Endothelial cell of umbilical vein (primary cell): ENCODE measurements around the gene GHRHR. TPM values are rescaled to one million over a fixed set of nuclear protein-coding genes. Genes with fewer than 3 reads are reported as not detected.

Source experiments
- BruUV-seq: library from RNA; stranded (reverse); fragments of 400-500 nt; replicated peaks from 2 replicates; lab custom pipeline; 2021; lab: Mats Ljungman, UMichigan
- CTCF ChIA-PET: fragments of 300-600, 350-600 bp; sonication (Branson Sonifier 250); formaldehyde crosslinking; loops from one replicate; lab custom pipeline; 2021; ENCODE audit warnings: antibody characterized with exemption, inconsistent platforms; lab: Charles Lee
- POLR2A ChIA-PET: fragments of 300-600, 350-600 bp; sonication (Branson Sonifier 250); formaldehyde crosslinking; loops from one replicate; lab custom pipeline; 2021; ENCODE audit warnings: antibody characterized with exemption, inconsistent platforms; lab: Charles Lee
- DNase-seq: peaks from one replicate; pipeline ENCODE4 v3.0.0-alpha.2; 2011; ENCODE audit warnings: low read depth, low spot score
- FAIRE-seq: peaks from 2 replicates; lab custom pipeline; 2011; peaks lifted over from hg19 to GRCh38; lab: Jason Lieb, UNC
- H2AFZ ChIP-seq: 2 replicates; pipeline ENCODE4 v1.6.0; 2012; ENCODE audit warnings: low read depth, low read length, control low read depth, inconsistent platforms
- H3K27ac ChIP-seq: 2 replicates; pipeline ENCODE4 v1.5.1; 2011; ENCODE audit warnings: low read depth, mild to moderate bottlenecking, control low read depth, low read length, moderate library complexity; ENCODE audit not compliant: insufficient read depth
- H3K27me3 ChIP-seq, 2 experiments: 2 replicates each; pipeline versions ENCODE4 v1.6.0 to v1.6.1; 2011; ENCODE audit warnings: low read length in 2 of 2, mixed read lengths in 1 of 2; ENCODE audit not compliant: control insufficient read depth in 2 of 2, insufficient read depth in 2 of 2
- H3K36me3 ChIP-seq, 2 experiments: 2 replicates in 1 of 2; 3 replicates in 1 of 2; pipeline ENCODE4 v1.5.1; 2011; ENCODE audit warnings: low read length in 2 of 2, mild to moderate bottlenecking in 1 of 2, moderate library complexity in 1 of 2; ENCODE audit not compliant: control insufficient read depth in 2 of 2, insufficient read depth in 2 of 2; ENCODE audit errors: extremely low read depth in 1 of 2
- H3K4me1 ChIP-seq: 3 replicates; pipeline ENCODE4 v1.5.1; 2011; ENCODE audit warnings: mild to moderate bottlenecking, low read length; ENCODE audit not compliant: control insufficient read depth, insufficient read depth; ENCODE audit errors: extremely low read depth
- H3K4me2 ChIP-seq: 2 replicates; pipeline ENCODE4 v1.6.1; 2011; ENCODE audit warnings: low read length, control low read depth, mixed read lengths; ENCODE audit not compliant: insufficient read depth
- H3K4me3 ChIP-seq, 3 experiments: fragments of 200-600 bp in 1 of 3; sonication (generic), shearing (Covaris generic) in 1 of 3; replicated peaks in 1 of 3; 2 replicates each; pipeline ENCODE4 v1.5.1; 2011 to 2016; ENCODE audit warnings: control low read depth in 3 of 3, low read length in 3 of 3, mild to moderate bottlenecking in 2 of 3, inconsistent platforms in 1 of 3, low read depth in 1 of 3, moderate library complexity in 1 of 3; ENCODE audit not compliant: insufficient read depth in 1 of 3
- H3K79me2 ChIP-seq: 2 replicates; pipeline ENCODE4 v1.6.0; 2012; ENCODE audit warnings: low read length, inconsistent platforms; ENCODE audit not compliant: control insufficient read depth, insufficient read depth
- H3K9ac ChIP-seq: replicated peaks from 2 replicates; pipeline ENCODE3; 2011; ENCODE audit warnings: low read length, control low read depth; ENCODE audit not compliant: insufficient read depth; ENCODE audit errors: extremely low read depth
- H3K9me1 ChIP-seq: replicated peaks from 3 replicates; pipeline ENCODE4 v1.6.0; 2011; ENCODE audit warnings: mild to moderate bottlenecking, low read length; ENCODE audit not compliant: control insufficient read depth, insufficient read depth; ENCODE audit errors: extremely low read depth
- H3K9me3 ChIP-seq: replicated peaks from 2 replicates; pipeline ENCODE4 v1.5.1; 2012; ENCODE audit warnings: low read length, inconsistent platforms; ENCODE audit not compliant: control insufficient read depth, insufficient read depth
- H4K20me1 ChIP-seq: replicated peaks from 2 replicates; pipeline ENCODE3; 2011; ENCODE audit warnings: mild to moderate bottlenecking, low read length; ENCODE audit not compliant: control insufficient read depth, insufficient read depth; ENCODE audit errors: extremely low read depth
- EZH2 ChIP-seq: IDR thresholded peaks from 2 replicates; pipeline ENCODE4 v1.6.1; 2012; ENCODE audit warnings: borderline replicate concordance, low read depth, mild to moderate bottlenecking, moderate library complexity, low read length, inconsistent platforms; ENCODE audit not compliant: severe bottlenecking
- FOS ChIP-seq: IDR thresholded peaks from 2 replicates; pipeline ENCODE4 v1.6.1; 2011; ENCODE audit warnings: mild to moderate bottlenecking, low read length, moderate library complexity, borderline replicate concordance; ENCODE audit not compliant: insufficient read depth
- GATA2 ChIP-seq: IDR thresholded peaks from 2 replicates; pipeline ENCODE4 v1.7.0; 2011; ENCODE audit warnings: low read depth, mild to moderate bottlenecking, moderate library complexity, mixed read lengths, low read length; ENCODE audit not compliant: insufficient read length, insufficient read depth
- JUN ChIP-seq: IDR thresholded peaks from 2 replicates; pipeline ENCODE4 v1.6.1; 2011; ENCODE audit warnings: borderline replicate concordance, low read depth; ENCODE audit not compliant: insufficient read length, insufficient read depth
- MYC ChIP-seq: IDR thresholded peaks from one replicate; pipeline ENCODE4 v1.6.1; 2011; ENCODE audit warnings: mild to moderate bottlenecking, low read depth, low read length
- POLR2A ChIP-seq: IDR thresholded peaks from 2 replicates; pipeline ENCODE4 v1.6.1; 2012; ENCODE audit warnings: low read depth, mild to moderate bottlenecking, control low read depth, low read length
- POLR2AphosphoS5 ChIP-seq: IDR thresholded peaks from 2 replicates; pipeline ENCODE4 v1.6.1; 2012; ENCODE audit warnings: low read depth, mild to moderate bottlenecking, control low read depth, low read length, moderate library complexity; ENCODE audit not compliant: insufficient read depth
- dilution Hi-C: fragments of 300-500 bp; cut with MboI; formaldehyde crosslinking; loops from one replicate; pipeline ENCODE4 v1.15.0; 2019; ENCODE audit warnings: low sequenced_read_pairs; ENCODE audit not compliant: extremely low pct_ligation_motif_present
- intact Hi-C: fragments of 100-400 bp; cut with micrococcal nuclease; formaldehyde crosslinking; loops from one replicate; pipeline ENCODE4 v1.10.0; 2022
- polyA plus RNA-seq, 4 experiments: library from polyadenylated mRNA; depleted of rRNA in 3 of 4; stranded (reverse) in 3 of 4; unstranded in 1 of 4; fragments of >200 nt; gene quantifications; 2 replicates each; pipeline versions ENCODE4 v1.2.1 to v1.2.3, GENCODE V29; 2011 to 2012; ENCODE audit warnings: missing spikeins in 1 of 4
- total RNA-seq: library from RNA; stranded (reverse); gene quantifications from 2 replicates; pipeline ENCODE4 v1.2.3, GENCODE V29; 2021
- TF ChIP-seq, protein P1 (sequence below): IDR thresholded peaks from 2 replicates; pipeline ENCODE4 v1.6.1; 2011; ENCODE audit not compliant: insufficient read depth, insufficient read length
- TF ChIP-seq, protein P2 (sequence below), 2 donors: IDR thresholded peaks; 1 replicate in 1 of 2; 2 replicates in 1 of 2; pipeline ENCODE4 v1.5.1; 2011; ENCODE audit warnings: low read length in 2 of 2, mild to moderate bottlenecking in 2 of 2, moderate library complexity in 2 of 2, control low read depth in 1 of 2, inconsistent platforms in 1 of 2, low read depth in 1 of 2; ENCODE audit not compliant: insufficient read depth in 1 of 2; ENCODE audit errors: extremely low read depth in 1 of 2

Gene GHRHR
- total and polyA plus RNA-seq, 2 donors (not counting 3 experiments of a cell fraction or from before 2014, with no cell fraction given) = not detected

DNA sequence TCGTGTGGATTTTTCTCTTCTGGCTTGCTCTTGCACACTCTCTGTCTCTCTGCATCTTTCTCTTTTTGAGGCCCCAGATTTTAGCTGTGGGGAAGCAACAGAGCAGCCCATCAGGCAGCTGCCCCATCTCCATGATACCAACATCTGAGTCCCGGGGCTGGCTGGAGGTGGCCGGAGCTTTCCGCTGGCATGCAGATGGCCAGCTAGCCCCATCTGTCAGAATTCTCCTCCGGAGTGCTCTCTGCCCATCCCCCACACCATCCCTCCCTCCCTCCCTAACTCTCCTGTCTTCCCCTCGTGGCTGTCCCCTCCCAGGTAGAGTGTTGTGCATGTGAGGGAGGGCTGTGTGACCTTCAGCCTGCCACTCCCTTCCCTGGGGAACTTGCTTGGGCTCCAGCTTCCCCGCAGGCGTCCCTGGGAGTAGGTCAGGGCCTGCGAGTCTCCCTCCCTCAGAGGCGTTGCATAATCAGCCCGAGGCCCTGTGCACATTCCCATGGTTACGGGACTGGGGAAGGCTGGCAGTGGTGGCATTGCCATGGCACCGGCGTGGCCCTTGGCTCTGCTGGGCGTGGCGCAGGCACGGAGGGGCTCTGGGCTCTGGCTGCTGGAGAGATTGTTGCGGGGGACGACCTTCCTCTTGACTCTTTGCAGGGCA, 24.7 kb downstream of the GHRHR start:
- no peak overlapping the region for H3K4me3 ChIP-seq
- no peak overlapping the region for H2AFZ ChIP-seq
- H4K20me1 ChIP-seq = no peaks in the 10 kb centered on the region
- H3K9me1 ChIP-seq = no peaks in the 10 kb centered on the region
- dilution Hi-C loops = no loop called here
- no peaks in the 10 kb centered on the region for H3K9me3 ChIP-seq
- H3K27me3 ChIP-seq = no peaks in the 10 kb centered on the region
- H3K79me2 ChIP-seq = no peaks in the 10 kb centered on the region
- intact Hi-C loops = no loop called here
- H3K36me3 ChIP-seq = no peaks in the 10 kb centered on the region
- no peak overlapping the region for H3K27ac ChIP-seq
- ChIA-PET POLR2A (no interaction called here), CTCF (interaction anchor here (1.6 to 18.6 kb wide), 2 partner anchors 10 to 136 kb away, joined by 6 to 1079 read pairs; no protein-coding TSS in a partner anchor)
- no peak overlapping the region for H3K4me2 ChIP-seq
- peaks cover 26% of the 10 kb centered on the region for H3K4me1 ChIP-seq
- no TSS peak for BruUV-seq
- no peak for FAIRE-seq
- TF ChIP-seq, protein P1, sequence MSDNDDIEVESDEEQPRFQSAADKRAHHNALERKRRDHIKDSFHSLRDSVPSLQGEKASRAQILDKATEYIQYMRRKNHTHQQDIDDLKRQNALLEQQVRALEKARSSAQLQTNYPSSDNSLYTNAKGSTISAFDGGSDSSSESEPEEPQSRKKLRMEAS = no peak
- TF ChIP-seq JUN (no peak), FOS (no peak), POLR2AphosphoS5 (no peak), POLR2A (no peak), MYC (no peak), GATA2 (no peak), EZH2 (no peak)
- TF ChIP-seq, protein P2, sequence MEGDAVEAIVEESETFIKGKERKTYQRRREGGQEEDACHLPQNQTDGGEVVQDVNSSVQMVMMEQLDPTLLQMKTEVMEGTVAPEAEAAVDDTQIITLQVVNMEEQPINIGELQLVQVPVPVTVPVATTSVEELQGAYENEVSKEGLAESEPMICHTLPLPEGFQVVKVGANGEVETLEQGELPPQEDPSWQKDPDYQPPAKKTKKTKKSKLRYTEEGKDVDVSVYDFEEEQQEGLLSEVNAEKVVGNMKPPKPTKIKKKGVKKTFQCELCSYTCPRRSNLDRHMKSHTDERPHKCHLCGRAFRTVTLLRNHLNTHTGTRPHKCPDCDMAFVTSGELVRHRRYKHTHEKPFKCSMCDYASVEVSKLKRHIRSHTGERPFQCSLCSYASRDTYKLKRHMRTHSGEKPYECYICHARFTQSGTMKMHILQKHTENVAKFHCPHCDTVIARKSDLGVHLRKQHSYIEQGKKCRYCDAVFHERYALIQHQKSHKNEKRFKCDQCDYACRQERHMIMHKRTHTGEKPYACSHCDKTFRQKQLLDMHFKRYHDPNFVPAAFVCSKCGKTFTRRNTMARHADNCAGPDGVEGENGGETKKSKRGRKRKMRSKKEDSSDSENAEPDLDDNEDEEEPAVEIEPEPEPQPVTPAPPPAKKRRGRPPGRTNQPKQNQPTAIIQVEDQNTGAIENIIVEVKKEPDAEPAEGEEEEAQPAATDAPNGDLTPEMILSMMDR (IDR thresholded peaks at IDR 0.05; ENCODE audit: extremely low read depth in 1 of 2, insufficient read depth in 1 of 2, low read depth in 1 of 2, low read length in 2 of 2) = no peak
- H3K9ac ChIP-seq = no peak overlapping the region
- no peak for DNase-seq
